Prostate gland (tissue), 2 donors: Measurements from ENCODE around the gene NSUN6.
"Not testable (repeated sequence)": the region's sequence is repeated elsewhere in the genome, so short reads cannot be mapped to it uniquely, and the experiment has no call there.

Source experiments
- CTCF ChIP-seq, 4 experiments: fragments of 200-600 bp in 2 of 4; fragments of 450-650 bp in 2 of 4; sonication (generic) in 2 of 4; IDR thresholded peaks; 1 replicate in 3 of 4; 2 replicates in 1 of 4; pipeline ENCODE4 v1.5.1; 2016 to 2019; ENCODE audit warnings: antibody characterized with exemption in 4 of 4, mild to moderate bottlenecking in 2 of 4, moderate library complexity in 2 of 4
- POLR2A ChIP-seq: fragments of 450-650 bp; IDR thresholded peaks from one replicate; pipeline ENCODE4 v1.6.1; 2016; ENCODE audit warnings: antibody characterized with exemption, mild to moderate bottlenecking
- POLR2AphosphoS5 ChIP-seq: sonication (generic); formaldehyde crosslinking; IDR thresholded peaks from one replicate; pipeline ENCODE4 v1.6.1; 2017; ENCODE audit warnings: antibody characterized with exemption

- TF ChIP-seq CTCF (IDR thresholded peaks at IDR 0.05); POLR2AphosphoS5; POLR2A: not testable (repeated sequence)
Observed at GRCh38 chr10:18639719-18640118, 11.7 kb downstream of the NSUN6 start.
